ENCODE measurements around the gene FADS1.
A peak's percentile ranks its signal among the peaks of the same experiment; 100 is the strongest.

Gene FADS1

GRCh38 chr11:61829806-61830205, 13.0 kb upstream of the FADS1 start:
- in situ Hi-C loops (cut with HindIII; ENCODE audit: low pct_ligation_motif_present, low pct_unique_long_range_greater_than_20kb, low sequenced_read_pairs): no loop called here
- no peak for DNase-seq

GRCh38 chr11:61828629-61829407, 12.0 kb upstream of the FADS1 start:
- no peak for DNase-seq
- in situ Hi-C loops (cut with HindIII; ENCODE audit: low pct_ligation_motif_present, low pct_unique_long_range_greater_than_20kb, low sequenced_read_pairs): no loop called here

- no peak for DNase-seq
- in situ Hi-C loops (cut with HindIII; ENCODE audit: low pct_ligation_motif_present, low pct_unique_long_range_greater_than_20kb, low sequenced_read_pairs): no loop called here
Measured at GRCh38 chr11:61828379-61828628, 11.5 kb upstream of the FADS1 start.

GRCh38 chr11:61827571-61828378, 11.0 kb upstream of the FADS1 start, which contains the start of gene FADS2:
Gene FADS2 (plus strand): TSS chr11:61828300. CDS start chr11:61828391, 91 bp downstream.
- peak; percentile 59 for DNase-seq
- in situ Hi-C loops (cut with HindIII; ENCODE audit: low pct_ligation_motif_present, low pct_unique_long_range_greater_than_20kb, low sequenced_read_pairs): no loop called here

GRCh38 chr11:61826930-61827570, 10.2 kb upstream of the FADS1 start:
- in situ Hi-C loops (cut with HindIII; ENCODE audit: low pct_ligation_motif_present, low pct_unique_long_range_greater_than_20kb, low sequenced_read_pairs): no loop called here
- no peak for DNase-seq

GRCh38 chr11:61820174-61820573, 3.4 kb upstream of the FADS1 start:
- in situ Hi-C loops (cut with HindIII; ENCODE audit: low pct_ligation_motif_present, low pct_unique_long_range_greater_than_20kb, low sequenced_read_pairs): no loop called here
- peak; percentile 16 for DNase-seq

- in situ Hi-C loops (cut with HindIII; ENCODE audit: low pct_ligation_motif_present, low pct_unique_long_range_greater_than_20kb, low sequenced_read_pairs): no loop called here
- DNase-seq: no peak
Measured at GRCh38 chr11:61817471-61818202, 834 bp upstream of the FADS1 start.

- DNase-seq: peak; percentile 74
- in situ Hi-C loops (cut with HindIII; ENCODE audit: low pct_ligation_motif_present, low pct_unique_long_range_greater_than_20kb, low sequenced_read_pairs): no loop called here
Measured at GRCh38 chr11:61815790-61816735, 740 bp downstream of the FADS1 start.

- peak; percentile 95 for DNase-seq
- in situ Hi-C loops (cut with HindIII; ENCODE audit: low pct_ligation_motif_present, low pct_unique_long_range_greater_than_20kb, low sequenced_read_pairs): no loop called here
Measured at GRCh38 chr11:61814958-61815789, 1.6 kb downstream of the FADS1 start.

GRCh38 chr11:61814247-61814957, 2.4 kb downstream of the FADS1 start:
- DNase-seq: peak; percentile 28
- in situ Hi-C loops (cut with HindIII; ENCODE audit: low pct_ligation_motif_present, low pct_unique_long_range_greater_than_20kb, low sequenced_read_pairs): no loop called here

- in situ Hi-C loops (cut with HindIII; ENCODE audit: low pct_ligation_motif_present, low pct_unique_long_range_greater_than_20kb, low sequenced_read_pairs): no loop called here
- DNase-seq: no peak
Measured at GRCh38 chr11:61812736-61813411, 3.9 kb downstream of the FADS1 start.

GRCh38 chr11:61811831-61812230, 5.0 kb downstream of the FADS1 start:
- in situ Hi-C loops (cut with HindIII; ENCODE audit: low pct_ligation_motif_present, low pct_unique_long_range_greater_than_20kb, low sequenced_read_pairs): no loop called here
- DNase-seq: no peak

- DNase-seq: no peak
- in situ Hi-C loops (cut with HindIII; ENCODE audit: low pct_ligation_motif_present, low pct_unique_long_range_greater_than_20kb, low sequenced_read_pairs): no loop called here
Measured at GRCh38 chr11:61810671-61811175, 6.1 kb downstream of the FADS1 start.

GRCh38 chr11:61806785-61807184, 10.0 kb downstream of the FADS1 start:
- in situ Hi-C loops (cut with HindIII; ENCODE audit: low pct_ligation_motif_present, low pct_unique_long_range_greater_than_20kb, low sequenced_read_pairs): no loop called here
- no peak for DNase-seq

GRCh38 chr11:61805146-61805545, 11.7 kb downstream of the FADS1 start:
- in situ Hi-C loops (cut with HindIII; ENCODE audit: low pct_ligation_motif_present, low pct_unique_long_range_greater_than_20kb, low sequenced_read_pairs): no loop called here
- no peak for DNase-seq

All from ACHN (cell line).